Neural crest cell (in vitro differentiated cells): ENCODE measurements around the gene BAIAP3. TPM values are rescaled to one million over a fixed set of nuclear protein-coding genes. Genes with fewer than 3 reads are reported as not detected.

Experiments
- DNase-seq: peaks from one replicate; pipeline ENCODE4 v3.0.0; 2021; ENCODE audit warnings: low read depth, mixed read lengths, low spot score
- H3K27ac Mint-ChIP-seq: one replicate; pipeline ENCODE4 v1.8.0; 2021; ENCODE audit warnings: mild to moderate bottlenecking, mixed read lengths; ENCODE audit not compliant: unreplicated experiment
- H3K27me3 Mint-ChIP-seq: 2 replicates; pipeline ENCODE4 v1.8.0; 2021; ENCODE audit warnings: low read depth, mild to moderate bottlenecking, mixed read lengths
- H3K36me3 Mint-ChIP-seq: 2 replicates; pipeline ENCODE4 v1.8.0; 2021; ENCODE audit warnings: low read depth, mild to moderate bottlenecking, mixed read lengths
- H3K4me1 Mint-ChIP-seq: 2 replicates; pipeline ENCODE4 v1.8.0; 2021; ENCODE audit warnings: mixed read lengths
- H3K4me3 Mint-ChIP-seq: one replicate; pipeline ENCODE4 v1.8.0; 2021; ENCODE audit warnings: mild to moderate bottlenecking, mixed read lengths
- H3K9me3 Mint-ChIP-seq: 2 replicates; pipeline ENCODE4 v1.8.0; 2021; ENCODE audit warnings: mixed read lengths
- total RNA-seq: library from RNA; stranded (reverse); gene quantifications from 2 replicates; pipeline ENCODE4 v1.2.1, GENCODE V29; 2021
- TF ChIP-seq, protein P1 (sequence below): fragments of 200-600 bp; sonication (generic); conservative IDR thresholded peaks from 2 replicates; pipeline ENCODE4 v1.5.0; 2021; ENCODE audit warnings: antibody characterized with exemption, mild to moderate bottlenecking

BAIAP3 gene
- total RNA-seq, 1 donor from 2014 or later, result 3.4 TPM

DNA sequence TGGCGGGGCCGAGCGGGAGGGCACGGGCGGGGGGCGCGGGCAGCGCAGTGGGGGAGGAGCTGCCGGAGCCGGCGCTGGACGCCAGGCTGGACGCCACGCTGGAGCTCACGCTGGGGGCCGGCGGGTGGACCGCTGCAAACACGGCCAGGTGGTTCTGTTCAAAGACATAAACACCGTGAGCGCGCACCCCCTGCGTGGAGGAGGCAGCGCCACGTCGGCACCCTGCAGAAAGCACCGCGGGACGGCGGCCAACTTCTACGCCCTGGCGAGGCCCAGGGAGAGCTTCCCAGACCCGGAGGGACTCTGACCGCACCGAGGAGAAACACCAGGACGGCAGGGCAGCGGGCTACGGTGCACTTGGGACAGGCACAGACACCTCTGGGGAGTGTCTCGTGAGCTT, 51.8 kb downstream of the BAIAP3 start:
- Mint-ChIP-seq H3K27me3 (no peaks in the 10 kb centered on the region), H3K9me3 (no peaks in the 10 kb centered on the region), H3K36me3 (no peaks in the 10 kb centered on the region), H3K4me3 (no peak overlapping the region), H3K27ac (no peak overlapping the region), H3K4me1 (peaks cover under 1% of the 10 kb centered on the region)
- TF ChIP-seq, protein P1, sequence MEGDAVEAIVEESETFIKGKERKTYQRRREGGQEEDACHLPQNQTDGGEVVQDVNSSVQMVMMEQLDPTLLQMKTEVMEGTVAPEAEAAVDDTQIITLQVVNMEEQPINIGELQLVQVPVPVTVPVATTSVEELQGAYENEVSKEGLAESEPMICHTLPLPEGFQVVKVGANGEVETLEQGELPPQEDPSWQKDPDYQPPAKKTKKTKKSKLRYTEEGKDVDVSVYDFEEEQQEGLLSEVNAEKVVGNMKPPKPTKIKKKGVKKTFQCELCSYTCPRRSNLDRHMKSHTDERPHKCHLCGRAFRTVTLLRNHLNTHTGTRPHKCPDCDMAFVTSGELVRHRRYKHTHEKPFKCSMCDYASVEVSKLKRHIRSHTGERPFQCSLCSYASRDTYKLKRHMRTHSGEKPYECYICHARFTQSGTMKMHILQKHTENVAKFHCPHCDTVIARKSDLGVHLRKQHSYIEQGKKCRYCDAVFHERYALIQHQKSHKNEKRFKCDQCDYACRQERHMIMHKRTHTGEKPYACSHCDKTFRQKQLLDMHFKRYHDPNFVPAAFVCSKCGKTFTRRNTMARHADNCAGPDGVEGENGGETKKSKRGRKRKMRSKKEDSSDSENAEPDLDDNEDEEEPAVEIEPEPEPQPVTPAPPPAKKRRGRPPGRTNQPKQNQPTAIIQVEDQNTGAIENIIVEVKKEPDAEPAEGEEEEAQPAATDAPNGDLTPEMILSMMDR, result no peak
- no peak for DNase-seq

DNA sequence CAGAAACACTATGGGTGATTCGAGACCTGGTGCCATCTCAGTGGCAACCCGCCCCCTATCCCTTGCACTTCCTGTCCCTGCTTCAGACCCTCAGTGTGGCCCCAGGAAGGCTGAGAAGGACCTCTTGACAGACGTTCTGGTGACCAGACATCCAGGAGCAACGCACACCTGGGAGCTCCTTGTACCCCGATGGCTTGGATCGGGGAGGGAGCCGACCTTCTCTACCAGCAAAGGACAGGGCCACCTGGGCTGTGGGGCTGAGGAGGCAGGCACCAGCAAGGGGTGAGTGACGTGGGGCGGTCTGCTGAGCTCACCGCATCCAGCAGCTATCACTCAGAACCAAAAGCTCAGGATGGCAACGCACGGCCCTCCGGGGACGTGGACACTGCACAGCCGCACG, 53.9 kb downstream of the BAIAP3 start:
- no peak for DNase-seq
- no peaks in the 10 kb centered on the region for H3K9me3 Mint-ChIP-seq
- no peaks in the 10 kb centered on the region for H3K4me1 Mint-ChIP-seq
- H3K36me3 Mint-ChIP-seq, result no peaks in the 10 kb centered on the region
- H3K27ac Mint-ChIP-seq, result no peak overlapping the region
- no peak overlapping the region for H3K4me3 Mint-ChIP-seq
- TF ChIP-seq, protein P1, result no peak
- no peaks in the 10 kb centered on the region for H3K27me3 Mint-ChIP-seq

DNA sequence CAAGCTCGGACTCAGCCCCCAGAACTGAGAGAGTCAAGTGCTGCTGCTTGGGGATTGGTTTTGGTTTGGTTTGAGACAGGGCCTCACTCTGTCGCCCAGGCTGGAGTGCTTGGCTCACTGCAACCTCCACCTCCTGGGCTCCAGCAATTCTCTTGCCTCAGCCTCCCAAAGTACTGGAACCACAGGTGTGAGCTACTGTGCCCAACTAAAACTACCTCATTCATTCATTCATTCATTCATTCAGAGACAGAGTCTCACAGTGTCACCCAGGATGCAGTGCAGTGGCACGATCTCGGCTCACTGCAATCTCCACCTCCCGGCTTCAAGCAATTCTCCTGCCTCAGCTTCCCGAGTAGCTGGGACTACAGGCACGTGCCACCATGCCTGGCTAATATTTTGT, 56.3 kb downstream of the BAIAP3 start:
- Mint-ChIP-seq H3K9me3 (no peaks in the 10 kb centered on the region), H3K27me3 (no peaks in the 10 kb centered on the region), H3K27ac (no peak overlapping the region), H3K36me3 (no peaks in the 10 kb centered on the region), H3K4me3 (no peak overlapping the region), H3K4me1 (no peaks in the 10 kb centered on the region)
- no peak for DNase-seq
- TF ChIP-seq, protein P1, result no peak

DNA sequence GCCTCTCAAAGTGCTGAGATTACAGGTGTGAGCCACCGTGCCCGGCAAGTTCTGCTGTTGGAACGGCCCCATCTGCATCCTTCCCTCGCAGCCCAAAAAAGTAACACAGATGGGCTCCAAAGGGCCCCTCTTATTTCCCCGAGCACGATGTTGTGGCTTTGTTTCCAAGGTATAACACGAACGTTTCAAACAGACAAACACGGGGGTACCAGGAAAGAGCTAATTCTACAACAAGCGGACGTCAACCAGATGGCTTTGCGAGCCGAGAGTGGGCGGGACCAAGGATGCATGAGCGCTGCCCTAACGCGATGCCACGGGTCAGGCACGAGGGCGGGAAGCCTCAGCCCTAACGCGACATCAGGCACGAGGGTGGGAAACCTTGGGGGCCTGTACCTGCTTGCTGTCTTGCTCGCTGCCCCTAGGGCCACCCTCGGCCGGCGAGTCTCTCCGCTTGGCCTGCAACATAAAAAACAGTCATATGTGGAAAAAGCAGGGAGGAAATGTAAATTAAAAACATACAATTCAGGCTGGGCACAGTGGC, 56.9 kb downstream of the BAIAP3 start:
- Mint-ChIP-seq H3K9me3 (no peaks in the 10 kb centered on the region), H3K4me3 (no peak overlapping the region), H3K36me3 (no peaks in the 10 kb centered on the region), H3K4me1 (no peaks in the 10 kb centered on the region), H3K27me3 (no peaks in the 10 kb centered on the region), H3K27ac (no peak overlapping the region)
- DNase-seq, result no peak
- TF ChIP-seq, protein P1, result no peak

DNA sequence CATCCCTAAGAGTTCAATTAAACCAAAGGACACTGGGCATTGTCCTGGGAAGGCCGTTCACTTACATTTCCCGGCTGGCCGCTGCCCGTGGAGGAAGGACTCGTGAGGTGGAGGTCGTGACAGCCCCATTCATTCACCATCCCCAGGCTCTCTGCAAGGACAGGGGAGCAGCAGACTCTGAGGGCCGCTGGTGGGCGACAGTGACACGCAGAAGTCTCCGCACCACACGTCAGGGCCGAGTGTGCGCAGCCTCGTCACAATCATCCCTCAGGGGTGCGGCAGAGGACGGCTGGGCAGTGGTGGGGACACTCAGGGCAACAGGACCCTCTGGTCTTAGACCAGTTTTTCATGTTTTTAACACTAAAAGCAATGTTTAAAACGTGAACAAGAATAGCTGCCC, 59.4 kb downstream of the BAIAP3 start:
- no peaks in the 10 kb centered on the region for H3K36me3 Mint-ChIP-seq
- no peak overlapping the region for H3K4me3 Mint-ChIP-seq
- H3K9me3 Mint-ChIP-seq, result no peaks in the 10 kb centered on the region
- no peak overlapping the region for H3K27ac Mint-ChIP-seq
- no peaks in the 10 kb centered on the region for H3K4me1 Mint-ChIP-seq
- no peak for DNase-seq
- no peaks in the 10 kb centered on the region for H3K27me3 Mint-ChIP-seq
- TF ChIP-seq, protein P1, result no peak
